ENCODE data around the gene HIBCH.

Gene HIBCH

GRCh38 chr2:190333928-190334327 is 14.3 kb upstream of the HIBCH start:
- no peak for TF ChIP-seq CTCF (IDR thresholded peaks at IDR 0.05; ENCODE audit: insufficient read depth, missing control alignments)
- FAIRE-seq = no peak

GRCh38 chr2:190333395-190333794 is 13.8 kb upstream of the HIBCH start:
- no peak for TF ChIP-seq CTCF (IDR thresholded peaks at IDR 0.05; ENCODE audit: insufficient read depth, missing control alignments)
- DNase-seq (ENCODE audit: insufficient read length, low spot score) (no peak), FAIRE-seq (no peak)

More at GRCh38 chr2:190333928-190334327, 14.3 kb upstream of the HIBCH start:
- DNase-seq (ENCODE audit: insufficient read length, low spot score) = no peak

GRCh38 chr2:190328573-190329147 is 9.0 kb upstream of the HIBCH start:
- peak; percentile 25 for TF ChIP-seq CTCF (IDR thresholded peaks at IDR 0.05; ENCODE audit: insufficient read depth, missing control alignments)
- DNase-seq (ENCODE audit: insufficient read length, low spot score) = no peak
- FAIRE-seq = peak; percentile 16

GRCh38 chr2:190327867-190328572 is 8.4 kb upstream of the HIBCH start:
- FAIRE-seq (no peak), DNase-seq (ENCODE audit: insufficient read length, low spot score) (no peak)

GRCh38 chr2:190325588-190325987 is 6.0 kb upstream of the HIBCH start:
- no peak for FAIRE-seq
- no peak for DNase-seq (ENCODE audit: insufficient read length, low spot score)
- no peak for TF ChIP-seq CTCF (IDR thresholded peaks at IDR 0.05; ENCODE audit: insufficient read depth, missing control alignments)

More at GRCh38 chr2:190327867-190328572, 8.4 kb upstream of the HIBCH start:
- TF ChIP-seq CTCF (IDR thresholded peaks at IDR 0.05; ENCODE audit: insufficient read depth, missing control alignments) = no peak

GRCh38 chr2:190323406-190323805 is 3.8 kb upstream of the HIBCH start:
- no peak for FAIRE-seq
- DNase-seq (ENCODE audit: insufficient read length, low spot score) = no peak
- TF ChIP-seq CTCF (IDR thresholded peaks at IDR 0.05; ENCODE audit: insufficient read depth, missing control alignments) = no peak

GRCh38 chr2:190320696-190321095 is 1.1 kb upstream of the HIBCH start:
- DNase-seq (ENCODE audit: insufficient read length, low spot score) (no peak), FAIRE-seq (no peak)

More at GRCh38 chr2:190320696-190321095, 1.1 kb upstream of the HIBCH start:
- no peak for TF ChIP-seq CTCF (IDR thresholded peaks at IDR 0.05; ENCODE audit: insufficient read depth, missing control alignments)

Data from D721Med (cell line).